Suprapubic skin (tissue), 4 donors: Measurements from ENCODE around the gene CCBE1. TPM values are rescaled to one million over a fixed set of nuclear protein-coding genes. Genes with fewer than 3 reads are reported as not detected.

Experiments used
- DNase-seq, 2 donors: peaks; one replicate each; pipeline ENCODE4 v3.0.0-alpha.2; 2019; ENCODE audit warnings: low spot score in 2 of 2
- H3K27ac ChIP-seq: fragments of 200-600 bp; sonication (generic); one replicate; pipeline ENCODE4 v1.5.1; 2019
- H3K27me3 ChIP-seq: fragments of 200-600 bp; sonication (generic); one replicate; pipeline ENCODE4 v1.5.1; 2019
- H3K36me3 ChIP-seq: fragments of 200-600 bp; sonication (generic); one replicate; pipeline ENCODE4 v1.5.1; 2019
- H3K4me1 ChIP-seq: fragments of 200-600 bp; sonication (generic); one replicate; pipeline ENCODE4 v1.5.1; 2019
- H3K4me3 ChIP-seq: fragments of 200-600 bp; sonication (generic); one replicate; pipeline ENCODE4 v1.5.1; 2019; ENCODE audit warnings: mild to moderate bottlenecking
- H3K9me3 ChIP-seq: fragments of 200-600 bp; sonication (generic); one replicate; pipeline ENCODE4 v1.5.1; 2019
- CTCF ChIP-seq, 2 donors: fragments of 200-600 bp in 1 of 2; fragments of 450-650 bp in 1 of 2; sonication (generic) in 1 of 2; IDR thresholded peaks; one replicate each; pipeline ENCODE4 v1.5.1; 2016 to 2019; ENCODE audit warnings: antibody characterized with exemption in 2 of 2, mild to moderate bottlenecking in 1 of 2, moderate library complexity in 1 of 2
- EP300 ChIP-seq: sonication (generic); formaldehyde crosslinking; IDR thresholded peaks from one replicate; pipeline ENCODE4 v1.6.1; 2017; ENCODE audit warnings: antibody characterized with exemption
- POLR2A ChIP-seq, 2 donors: fragments of 450-650 bp; IDR thresholded peaks; one replicate each; pipeline ENCODE4 v1.6.1; 2017; ENCODE audit warnings: antibody characterized with exemption in 2 of 2, mild to moderate bottlenecking in 2 of 2, moderate library complexity in 2 of 2
- POLR2AphosphoS5 ChIP-seq, 3 donors: sonication (generic); formaldehyde crosslinking; IDR thresholded peaks; one replicate each; pipeline ENCODE4 v1.6.1; 2017; ENCODE audit warnings: antibody characterized with exemption in 3 of 3
- WGBS: methylation state at CpG from one replicate; pipeline ENCODE4 v1.1.5; 2018; 5-methylcytosine and 5-hydroxymethylcytosine counted together
- total RNA-seq, 4 donors: library from RNA; depleted of rRNA; stranded (reverse); fragments of >200 nt; gene quantifications; one replicate each; pipeline ENCODE4 v1.1.0, GENCODE V29; 2016

CCBE1 gene
- total RNA-seq, 4 donors from 2014 or later, result 0.81 to 3.7 (median 1.7) TPM

DNA sequence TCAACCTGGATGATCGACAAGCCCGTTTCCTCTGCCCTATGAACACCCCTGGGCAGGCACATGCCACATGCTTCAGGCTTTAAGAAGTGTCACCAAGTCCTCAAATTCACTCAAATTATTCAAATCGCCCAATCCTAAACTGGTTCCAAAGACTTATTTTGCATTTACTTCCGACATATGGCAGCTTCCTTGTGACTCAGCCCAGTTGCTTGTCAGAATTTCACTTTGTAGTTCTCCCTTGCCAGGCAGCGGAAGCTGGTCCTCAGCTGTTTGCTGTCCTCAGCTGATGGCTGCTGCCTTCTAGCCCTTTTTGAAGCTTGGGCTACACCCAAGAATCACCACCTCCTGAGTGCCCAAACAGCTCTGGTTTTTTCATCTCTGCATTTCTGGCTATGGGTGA is 232.7 kb downstream of the CCBE1 start:
- WGBS, result 72% methylated on average over 5 of the region's 5 CpGs
- TF ChIP-seq EP300, result no peak
- TF ChIP-seq POLR2A (IDR thresholded peaks at IDR 0.05), result no peak
- TF ChIP-seq CTCF (IDR thresholded peaks at IDR 0.05), result no peak
- no peak for TF ChIP-seq POLR2AphosphoS5 (IDR thresholded peaks at IDR 0.05)

GRCh38 chr18:59461171-59461570 is 236.1 kb downstream of the CCBE1 start:
- Histone ChIP-seq H3K4me1 (peaks cover 4% of the 10 kb centered on the region), H3K27me3 (no peaks in the 10 kb centered on the region), H3K4me3 (no peak overlapping the region), H3K9me3 (no peaks in the 10 kb centered on the region), H3K27ac (no peak overlapping the region), H3K36me3 (no peaks in the 10 kb centered on the region)
- no peak for DNase-seq
- no peak for TF ChIP-seq POLR2A (IDR thresholded peaks at IDR 0.05)
- no peak for TF ChIP-seq POLR2AphosphoS5 (IDR thresholded peaks at IDR 0.05)
- no peak for TF ChIP-seq CTCF (IDR thresholded peaks at IDR 0.05)
- TF ChIP-seq EP300, result no peak
- WGBS, result 89% methylated on average over 3 of the region's 3 CpGs

More for the DNA sequence above, 232.7 kb downstream of the CCBE1 start:
- H3K27me3 ChIP-seq, result no peaks in the 10 kb centered on the region
- H3K4me1 ChIP-seq, result peaks cover 4% of the 10 kb centered on the region
- no peaks in the 10 kb centered on the region for H3K36me3 ChIP-seq
- H3K4me3 ChIP-seq, result no peak overlapping the region
- no peak for DNase-seq
- H3K27ac ChIP-seq, result no peak overlapping the region
- H3K9me3 ChIP-seq, result no peaks in the 10 kb centered on the region

DNA sequence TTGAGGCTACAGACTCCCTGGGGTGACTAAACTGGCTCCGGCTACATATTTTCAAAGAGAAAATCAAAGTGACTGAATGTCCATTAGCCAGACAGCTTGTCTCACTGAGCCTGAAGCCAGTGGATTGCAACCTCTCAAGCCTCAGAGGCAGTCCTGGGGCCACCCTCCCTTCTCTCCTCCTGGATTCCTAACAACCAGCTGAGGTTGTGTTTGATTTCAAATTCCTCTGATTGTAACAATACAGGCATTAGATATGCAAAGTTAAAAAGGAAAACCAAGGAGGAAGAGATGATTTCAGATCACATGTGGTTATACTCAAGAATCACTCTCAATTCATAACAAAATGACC is 237.2 kb downstream of the CCBE1 start:
- no peak for DNase-seq
- H3K9me3 ChIP-seq, result no peaks in the 10 kb centered on the region
- TF ChIP-seq EP300, result no peak
- no peak for TF ChIP-seq POLR2AphosphoS5 (IDR thresholded peaks at IDR 0.05)
- no peak for TF ChIP-seq CTCF (IDR thresholded peaks at IDR 0.05)
- TF ChIP-seq POLR2A (IDR thresholded peaks at IDR 0.05), result no peak
- whole genome bisulfite sequencing, result 67% methylated on average over 1 of the region's 1 CpG
- H3K27ac ChIP-seq, result no peak overlapping the region
- H3K4me1 ChIP-seq, result peaks cover 4% of the 10 kb centered on the region
- H3K27me3 ChIP-seq, result no peaks in the 10 kb centered on the region
- H3K4me3 ChIP-seq, result no peak overlapping the region
- no peaks in the 10 kb centered on the region for H3K36me3 ChIP-seq

DNA sequence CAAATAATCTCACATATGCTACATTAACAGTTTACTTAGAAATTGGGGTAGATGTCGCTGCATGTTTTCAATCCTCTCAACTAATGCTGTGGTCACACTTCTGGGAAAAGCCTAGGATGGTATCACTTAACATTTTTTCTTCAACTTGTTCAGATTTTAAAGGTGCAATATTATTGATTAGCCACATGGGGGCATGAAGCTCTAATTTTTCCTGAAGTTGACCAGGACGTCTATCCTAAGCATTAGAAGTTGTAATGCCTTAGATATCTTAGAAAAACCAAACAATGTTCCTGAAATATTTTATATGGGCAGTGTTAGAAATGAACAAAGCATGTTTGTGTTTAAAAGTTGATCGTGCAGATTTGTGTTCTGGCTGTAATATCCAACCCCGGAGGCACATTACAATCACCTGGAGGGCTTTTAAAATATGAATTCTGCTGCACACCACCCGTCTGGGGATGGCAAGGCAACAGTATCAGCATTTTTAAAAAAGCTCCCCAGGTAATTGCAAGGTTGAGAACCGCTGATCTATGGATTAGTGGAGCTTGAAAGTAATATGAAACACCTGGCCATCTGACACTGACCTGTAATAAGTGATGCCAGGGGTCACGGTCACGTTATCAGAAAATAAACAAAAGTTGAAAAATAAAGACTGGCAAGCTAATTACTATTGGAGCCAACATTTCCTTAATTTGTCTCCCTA is 237.7 kb downstream of the CCBE1 start:
- H3K36me3 ChIP-seq, result no peaks in the 10 kb centered on the region
- H3K27ac ChIP-seq, result no peak overlapping the region
- H3K4me1 ChIP-seq, result peaks cover 4% of the 10 kb centered on the region
- no peak overlapping the region for H3K4me3 ChIP-seq
- WGBS, result 25% methylated on average over 8 of the region's 8 CpGs
- DNase-seq, result no peak
- TF ChIP-seq EP300 (no peak), POLR2A (IDR thresholded peaks at IDR 0.05) (no peak), CTCF (IDR thresholded peaks at IDR 0.05) (peak; percentile 39 to 47), POLR2AphosphoS5 (IDR thresholded peaks at IDR 0.05) (no peak)
- H3K27me3 ChIP-seq, result no peaks in the 10 kb centered on the region
- H3K9me3 ChIP-seq, result no peaks in the 10 kb centered on the region

- DNase-seq, result no peak
- no peak for TF ChIP-seq POLR2AphosphoS5 (IDR thresholded peaks at IDR 0.05)
- TF ChIP-seq EP300, result no peak
- TF ChIP-seq CTCF (IDR thresholded peaks at IDR 0.05), result no peak
- no peak for TF ChIP-seq POLR2A (IDR thresholded peaks at IDR 0.05)
- WGBS, result 61% methylated on average over 8 of the region's 8 CpGs
These were observed 238.6 kb downstream of the CCBE1 start for GRCh38 chr18:59458575-59458974.

More at GRCh38 chr18:59458575-59458974, 238.6 kb downstream of the CCBE1 start:
- no peaks in the 10 kb centered on the region for H3K36me3 ChIP-seq
- peaks cover 4% of the 10 kb centered on the region for H3K4me1 ChIP-seq
- no peaks in the 10 kb centered on the region for H3K27me3 ChIP-seq
- H3K27ac ChIP-seq, result no peak overlapping the region
- no peak overlapping the region for H3K4me3 ChIP-seq
- no peaks in the 10 kb centered on the region for H3K9me3 ChIP-seq
